ENCODE results near the gene CHST5. TPM values are rescaled to one million over a fixed set of nuclear protein-coding genes. Genes with fewer than 3 reads are reported as not detected.
A peak's percentile ranks its signal among the peaks of the same experiment; 100 is the strongest.

Gene CHST5
- total and polyA plus RNA-seq, 9 donors: 0.08 to 1.00 (median 0.63) TPM; not detected in 1

GRCh38 chr16:75572864-75573542 lies 37.1 kb upstream of the CHST5 start:
- H3K36me3 ChIP-seq: no peaks in the 10 kb centered on the region
- H3K27ac ChIP-seq: no peak overlapping the region
- intact Hi-C loops (cut with DNase I): no loop called here
- H3K4me1 ChIP-seq (ENCODE audit: insufficient read depth): peaks cover 4% of the 10 kb centered on the region
- WGBS, 3 donors: 69 to 70% (median 69%) methylated on average over 3 of the region's 3 CpGs
- no peak overlapping the region for H3K4me3 ChIP-seq
- DNase-seq: no peak
- TF ChIP-seq, protein P1, sequence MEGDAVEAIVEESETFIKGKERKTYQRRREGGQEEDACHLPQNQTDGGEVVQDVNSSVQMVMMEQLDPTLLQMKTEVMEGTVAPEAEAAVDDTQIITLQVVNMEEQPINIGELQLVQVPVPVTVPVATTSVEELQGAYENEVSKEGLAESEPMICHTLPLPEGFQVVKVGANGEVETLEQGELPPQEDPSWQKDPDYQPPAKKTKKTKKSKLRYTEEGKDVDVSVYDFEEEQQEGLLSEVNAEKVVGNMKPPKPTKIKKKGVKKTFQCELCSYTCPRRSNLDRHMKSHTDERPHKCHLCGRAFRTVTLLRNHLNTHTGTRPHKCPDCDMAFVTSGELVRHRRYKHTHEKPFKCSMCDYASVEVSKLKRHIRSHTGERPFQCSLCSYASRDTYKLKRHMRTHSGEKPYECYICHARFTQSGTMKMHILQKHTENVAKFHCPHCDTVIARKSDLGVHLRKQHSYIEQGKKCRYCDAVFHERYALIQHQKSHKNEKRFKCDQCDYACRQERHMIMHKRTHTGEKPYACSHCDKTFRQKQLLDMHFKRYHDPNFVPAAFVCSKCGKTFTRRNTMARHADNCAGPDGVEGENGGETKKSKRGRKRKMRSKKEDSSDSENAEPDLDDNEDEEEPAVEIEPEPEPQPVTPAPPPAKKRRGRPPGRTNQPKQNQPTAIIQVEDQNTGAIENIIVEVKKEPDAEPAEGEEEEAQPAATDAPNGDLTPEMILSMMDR (IDR thresholded peaks at IDR 0.05): no peak
- TF ChIP-seq EP300 (IDR thresholded peaks at IDR 0.05): no peak
- no peak for TF ChIP-seq POLR2A (IDR thresholded peaks at IDR 0.05)
- no peaks in the 10 kb centered on the region for H3K9me3 ChIP-seq
- no peaks in the 10 kb centered on the region for H3K27me3 ChIP-seq

DNA sequence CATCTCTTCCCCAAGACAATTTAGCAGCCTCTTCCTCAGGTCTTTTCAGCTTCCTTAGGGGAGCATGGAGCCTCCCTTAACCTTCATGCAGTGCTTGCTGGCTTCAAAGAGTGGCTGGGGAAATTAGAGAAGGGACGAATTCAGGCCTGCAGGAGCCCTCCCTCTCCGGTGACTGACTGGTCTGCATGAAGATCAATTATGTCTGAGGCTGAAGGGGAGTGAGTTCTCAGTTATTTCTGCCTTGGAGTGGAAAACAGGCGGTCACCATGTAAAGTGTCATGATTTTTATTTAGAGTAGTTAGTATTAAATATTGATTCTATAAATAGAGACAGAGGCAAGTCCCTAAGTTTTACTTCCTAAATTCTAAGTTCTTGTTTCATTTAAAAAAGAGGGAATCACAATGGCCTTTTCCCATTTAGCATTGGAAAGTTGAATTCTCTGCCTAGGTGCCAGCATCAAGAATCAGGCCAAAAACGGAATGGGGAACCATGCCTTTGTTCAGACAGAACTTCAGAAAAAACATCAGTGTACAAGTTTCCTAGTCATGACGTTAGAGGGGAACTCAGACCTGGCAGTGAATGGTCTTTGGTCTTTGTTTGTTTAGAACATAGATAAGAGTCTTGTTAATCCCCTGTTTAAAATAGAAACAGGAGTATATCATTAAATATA lies 34.6 kb upstream of the CHST5 start:
- no peak for DNase-seq
- Histone ChIP-seq H3K9me3 (no peaks in the 10 kb centered on the region), H3K27ac (no peak overlapping the region), H3K27me3 (no peaks in the 10 kb centered on the region), H3K4me3 (no peak overlapping the region), H3K36me3 (no peaks in the 10 kb centered on the region), H3K4me1 (ENCODE audit: insufficient read depth) (peaks cover 12% of the 10 kb centered on the region)
- 61 to 74% (median 64%) methylated on average over 5 of the region's 5 CpGs for WGBS, 3 donors
- intact Hi-C loops (cut with DNase I): no loop called here
- TF ChIP-seq EP300 (IDR thresholded peaks at IDR 0.05) (no peak), POLR2A (IDR thresholded peaks at IDR 0.05) (no peak)
- TF ChIP-seq, protein P1 (IDR thresholded peaks at IDR 0.05): no peak

DNA sequence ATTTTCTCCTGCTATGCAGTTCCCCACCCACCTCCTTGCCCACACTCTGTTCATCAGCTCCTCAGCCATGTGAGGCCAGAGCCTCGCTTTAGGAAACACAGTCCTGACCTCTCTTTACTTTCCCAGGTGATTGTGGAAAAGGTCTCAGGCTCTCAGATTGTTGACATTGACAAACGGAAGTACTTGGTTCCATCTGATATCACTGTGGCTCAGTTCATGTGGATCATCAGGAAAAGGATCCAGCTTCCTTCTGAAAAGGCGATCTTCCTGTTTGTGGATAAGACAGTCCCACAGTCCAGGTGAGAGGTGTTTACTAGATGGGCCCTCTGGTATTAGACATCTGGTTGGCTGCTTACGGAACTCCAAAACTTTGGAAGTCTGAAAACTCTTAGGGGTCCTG lies 32.0 kb upstream of the CHST5 start:
- Histone ChIP-seq H3K36me3 (no peaks in the 10 kb centered on the region), H3K4me1 (ENCODE audit: insufficient read depth) (peaks cover 12% of the 10 kb centered on the region), H3K27me3 (no peaks in the 10 kb centered on the region), H3K4me3 (no peak overlapping the region), H3K9me3 (no peaks in the 10 kb centered on the region), H3K27ac (no peak overlapping the region)
- no peak for TF ChIP-seq POLR2A (IDR thresholded peaks at IDR 0.05)
- TF ChIP-seq EP300 (IDR thresholded peaks at IDR 0.05): no peak
- TF ChIP-seq, protein P1 (IDR thresholded peaks at IDR 0.05): no peak
- intact Hi-C loops (cut with DNase I): loop anchor here in 1 of 4 donors (10.0 kb wide), 1 partner anchor 57 kb away; the partner anchor contains the start of gene ADAT1
- no peak for DNase-seq
- 78 to 81% (median 80%) methylated on average over 4 of the region's 4 CpGs for WGBS, 3 donors

DNA sequence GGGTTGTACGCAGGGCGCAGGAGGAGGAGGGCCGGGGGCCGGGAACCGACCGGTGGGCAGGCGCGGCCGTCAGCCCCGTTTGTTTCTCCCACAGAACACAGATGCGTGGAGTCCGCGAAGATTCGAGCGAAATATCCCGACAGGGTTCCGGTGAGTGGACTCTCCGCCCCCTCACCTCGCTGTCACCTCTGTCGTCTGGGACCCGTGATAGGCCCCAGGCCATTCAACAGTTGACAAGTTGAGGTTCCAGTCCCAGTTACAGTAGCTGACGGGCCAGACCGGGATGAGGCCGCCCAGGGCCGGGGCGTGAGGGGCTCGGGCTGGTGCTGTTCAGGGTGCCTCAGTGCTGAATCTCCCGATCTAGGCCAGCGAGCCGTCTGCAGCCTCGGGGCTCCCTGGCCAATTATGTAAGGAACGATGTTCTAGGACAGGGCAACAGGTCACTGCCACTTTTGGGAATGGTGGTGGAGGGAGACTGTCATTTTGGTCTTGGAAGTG lies 30.9 kb upstream of the CHST5 start:
- Histone ChIP-seq H3K36me3 (no peaks in the 10 kb centered on the region), H3K4me1 (ENCODE audit: insufficient read depth) (peaks cover 9% of the 10 kb centered on the region), H3K27ac (peak overlapping the region in 1 of 2 donors; percentile 31), H3K4me3 (peak overlapping the region; percentile 96), H3K9me3 (no peaks in the 10 kb centered on the region), H3K27me3 (no peaks in the 10 kb centered on the region)
- WGBS, 3 donors: 0 to 1% (median 0%) methylated on average over 27 to 32 of the region's 32 CpGs
- peak in 1 of 5 donors; percentile 43 for DNase-seq
- intact Hi-C loops (cut with DNase I): loop anchor here in 1 of 4 donors (10.0 kb wide), 1 partner anchor 58 kb away; the partner anchor contains the start of gene ADAT1
- TF ChIP-seq, protein P1 (IDR thresholded peaks at IDR 0.05): no peak
- no peak for TF ChIP-seq POLR2A (IDR thresholded peaks at IDR 0.05)
- TF ChIP-seq EP300 (IDR thresholded peaks at IDR 0.05): no peak
